Measurements from ENCODE around the gene CTNNBL1. TPM values are rescaled to one million over a fixed set of nuclear protein-coding genes. Genes with fewer than 3 reads are reported as not detected.

Gene CTNNBL1
- total RNA-seq, 1 experiment from 2014 or later = 55.4 TPM

DNA sequence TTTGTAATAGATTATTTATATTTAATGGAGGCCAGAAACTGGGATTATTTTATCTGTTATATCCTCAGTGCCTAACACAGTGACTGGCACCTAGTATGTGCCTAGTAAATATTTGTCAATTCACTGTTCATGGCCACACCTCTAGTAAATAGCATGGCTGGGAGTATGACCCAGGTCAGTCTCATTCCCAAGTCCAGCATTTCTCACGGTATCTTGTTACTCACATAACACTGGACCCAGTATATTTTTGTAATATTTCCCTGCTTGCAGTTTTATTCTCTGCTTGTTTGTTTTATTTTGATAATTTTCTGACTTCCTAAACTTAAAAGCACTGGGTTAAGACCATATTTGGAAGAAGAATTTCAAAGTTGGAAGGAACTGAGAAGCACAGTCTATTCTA, 47.7 kb downstream of the CTNNBL1 start:
- Histone ChIP-seq H3K4me2 (ENCODE audit: low read length) (no peak overlapping the region), H2AFZ (ENCODE audit: low read depth, low read length, poor library complexity, severe bottlenecking) (no peak overlapping the region), H3K27ac (ENCODE audit: low read depth, low read length) (no peak overlapping the region), H3K4me3 (replicated peaks in 1 of 2; ENCODE audit: low read depth in 1 of 2, low read length in 2 of 2) (no peak overlapping the region), H4K20me1 (ENCODE audit: insufficient read depth) (no peaks in the 10 kb centered on the region), H3K79me2 (ENCODE audit: insufficient read depth, low read length) (no peaks in the 10 kb centered on the region), H3K27me3 (ENCODE audit: insufficient read depth, low read length) (no peaks in the 10 kb centered on the region), H3K36me3 (ENCODE audit: control insufficient read depth in 1 of 2, insufficient read depth in 2 of 2, low read length in 2 of 2) (peaks cover 3 to 10% of the 10 kb centered on the region in 2 experiments; a peak in 3 of 4 replicates), H3K9ac (ENCODE audit: low read length) (no peak overlapping the region), H3K9me2 (ENCODE audit: insufficient read depth) (no peaks in the 10 kb centered on the region), H3K4me1 (ENCODE audit: control insufficient read depth in 1 of 2, insufficient read depth in 2 of 2, low read length in 2 of 2) (no peaks in the 10 kb centered on the region), H3K9me3 (ENCODE audit: control insufficient read depth in 1 of 2, insufficient read depth in 1 of 2, low read depth in 1 of 2, low read length in 2 of 2) (no peaks in the 10 kb centered on the region)
- intact Hi-C loops (cut with micrococcal nuclease) = no loop called here
- ATAC-seq (no peak), DNase-seq (ENCODE audit: low read depth, low spot score) (no peak)
- BruUV-seq (replicated peaks) = no TSS peak
- RAD21 ChIA-PET (ENCODE audit: low non-redundant PET in 1 of 2, low total read pairs in 2 of 2, uncharacterized antibody in 2 of 2, unreplicated experiment in 2 of 2) = no interaction called here
- no peak for TF ChIP-seq POLR2A (IDR thresholded peaks at IDR 0.05; ENCODE audit: borderline replicate concordance, extremely low read depth, insufficient read depth, insufficient read length)
- TF ChIP-seq ELF1 (IDR thresholded peaks at IDR 0.05; ENCODE audit: borderline replicate concordance, low read depth) = no peak
- CTCF ChIA-PET = no interaction called here
- POLR2A ChIA-PET = no interaction called here

DNA sequence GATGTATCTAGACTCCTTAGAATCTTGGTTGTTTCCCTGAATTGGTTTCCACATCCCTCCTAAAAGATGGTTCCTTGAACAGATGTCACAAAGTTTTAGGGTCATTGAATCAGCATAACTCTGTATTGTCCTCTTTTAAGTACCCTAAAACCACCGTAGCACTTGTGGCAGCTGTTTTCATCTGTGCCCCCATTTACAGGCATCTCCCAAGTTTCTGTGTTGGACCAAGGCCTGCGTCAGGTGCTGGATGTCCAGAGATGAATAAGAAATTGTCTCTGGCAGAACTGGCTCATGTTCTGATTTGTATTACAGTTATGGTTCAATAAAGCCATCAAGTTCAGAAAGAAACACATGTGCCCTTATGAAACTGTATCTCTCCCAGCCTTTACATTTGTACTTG, 48.3 kb downstream of the CTNNBL1 start:
- no peaks in the 10 kb centered on the region for H4K20me1 ChIP-seq (ENCODE audit: insufficient read depth)
- no TSS peak for BruUV-seq (replicated peaks)
- H3K27me3 ChIP-seq (ENCODE audit: insufficient read depth, low read length) = no peaks in the 10 kb centered on the region
- peaks cover 7 to 10% of the 10 kb centered on the region in 2 experiments; a peak in 3 of 4 replicates for H3K36me3 ChIP-seq (ENCODE audit: control insufficient read depth in 1 of 2, insufficient read depth in 2 of 2, low read length in 2 of 2)
- no peaks in the 10 kb centered on the region for H3K4me1 ChIP-seq (ENCODE audit: control insufficient read depth in 1 of 2, insufficient read depth in 2 of 2, low read length in 2 of 2)
- ATAC-seq = no peak
- H3K79me2 ChIP-seq (ENCODE audit: insufficient read depth, low read length) = no peaks in the 10 kb centered on the region
- no peak overlapping the region for H3K4me2 ChIP-seq (ENCODE audit: low read length)
- POLR2A ChIA-PET = no interaction called here
- H3K9me2 ChIP-seq (ENCODE audit: insufficient read depth) = no peaks in the 10 kb centered on the region
- no peak overlapping the region for H2AFZ ChIP-seq (ENCODE audit: low read depth, low read length, poor library complexity, severe bottlenecking)
- intact Hi-C loops (cut with micrococcal nuclease) = no loop called here
- RAD21 ChIA-PET (ENCODE audit: low non-redundant PET in 1 of 2, low total read pairs in 2 of 2, uncharacterized antibody in 2 of 2, unreplicated experiment in 2 of 2) = no interaction called here
- CTCF ChIA-PET = no interaction called here
- H3K27ac ChIP-seq (ENCODE audit: low read depth, low read length) = no peak overlapping the region
- H3K4me3 ChIP-seq (replicated peaks in 1 of 2; ENCODE audit: low read depth in 1 of 2, low read length in 2 of 2) = no peak overlapping the region
- H3K9me3 ChIP-seq (ENCODE audit: control insufficient read depth in 1 of 2, insufficient read depth in 1 of 2, low read depth in 1 of 2, low read length in 2 of 2) = no peaks in the 10 kb centered on the region
- TF ChIP-seq SRF (IDR thresholded peaks at IDR 0.05; ENCODE audit: low read depth) = no peak
- no peak for TF ChIP-seq POLR2A (IDR thresholded peaks at IDR 0.05; ENCODE audit: borderline replicate concordance, extremely low read depth, insufficient read depth, insufficient read length)
- no peak for TF ChIP-seq EZH2phosphoT487 (IDR thresholded peaks at IDR 0.05; ENCODE audit: borderline replicate concordance)
- TF ChIP-seq YY1 (IDR thresholded peaks at IDR 0.05; ENCODE audit: extremely low read depth, insufficient replicate concordance, low read depth, low read length) = no peak
- no peak for TF ChIP-seq FOSL1 (IDR thresholded peaks at IDR 0.05; ENCODE audit: low read depth)
- TF ChIP-seq CEBPB (IDR thresholded peaks at IDR 0.05; ENCODE audit: low read depth) = no peak
- no peak for DNase-seq (ENCODE audit: low read depth, low spot score)
- H3K9ac ChIP-seq (ENCODE audit: low read length) = no peak overlapping the region

Data from HCT116 (cell line).